GM18526 (cell line): ENCODE results near the gene IL9.

Experiments used
- POLR2A ChIP-seq: IDR thresholded peaks from 3 replicates; pipeline ENCODE4 v1.6.1; 2011; ENCODE audit not compliant: insufficient read length; ENCODE audit errors: extremely low read depth

The IL9 gene

DNA sequence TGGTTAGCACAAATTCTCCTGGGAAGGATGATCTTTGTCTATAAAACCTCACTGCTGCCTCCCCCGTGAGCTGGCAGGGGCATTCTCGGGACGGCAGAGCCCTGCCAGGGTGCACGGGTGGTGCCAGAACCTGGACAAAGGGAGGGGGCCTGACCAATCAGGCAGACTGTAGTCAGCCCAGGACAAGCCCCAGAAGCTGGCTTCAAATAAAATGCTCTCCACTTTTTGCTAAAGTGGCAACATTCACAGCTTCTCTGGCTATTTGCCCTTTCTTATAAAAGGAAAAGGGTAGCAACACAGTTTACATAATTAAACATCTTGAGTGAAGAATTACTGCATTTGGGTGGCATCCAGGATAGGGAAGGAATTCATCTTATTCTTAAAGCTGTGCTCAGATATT lies 14.4 kb downstream of the IL9 start:
- TF ChIP-seq POLR2A, result no peak

DNA sequence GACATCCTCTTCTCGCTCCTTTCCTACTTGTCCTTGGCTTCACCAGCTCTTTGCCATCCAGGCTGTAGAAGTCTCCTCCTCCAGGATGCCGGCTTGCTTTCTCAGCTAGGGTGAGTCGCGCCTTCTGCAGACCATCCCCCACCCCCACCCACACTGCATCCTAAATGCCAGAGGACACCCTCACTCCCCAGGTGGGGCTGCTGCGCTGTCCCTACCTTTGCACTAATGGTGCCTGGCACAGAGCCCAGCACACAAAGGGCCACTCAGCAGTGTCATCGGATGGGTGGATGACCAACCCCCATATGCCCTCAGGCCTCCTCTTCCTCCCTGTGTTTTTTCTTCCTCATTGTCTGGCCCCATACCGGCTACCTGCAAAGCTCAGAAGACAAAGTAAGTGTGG lies 14.8 kb downstream of the IL9 start:
- no peak for TF ChIP-seq POLR2A

DNA sequence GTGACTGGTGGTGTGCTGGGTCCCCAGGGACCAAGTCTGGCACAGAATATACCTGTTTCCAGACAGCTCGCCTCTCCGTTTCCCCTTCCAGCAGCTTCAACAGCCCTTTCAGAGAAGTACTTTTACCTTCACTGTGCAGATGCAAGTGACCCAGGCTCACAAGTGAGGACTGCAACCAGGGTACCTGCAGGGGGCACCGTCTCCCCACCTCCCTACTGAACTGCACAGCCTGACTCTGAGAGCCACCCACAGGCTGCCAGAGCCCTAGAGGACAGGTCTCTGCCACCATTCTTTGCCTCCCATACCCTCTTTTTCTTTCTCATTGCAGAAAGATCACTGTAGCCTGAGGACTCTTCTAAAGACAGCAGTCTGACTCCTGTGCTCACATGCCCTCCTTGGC lies 15.4 kb downstream of the IL9 start:
- no peak for TF ChIP-seq POLR2A

DNA sequence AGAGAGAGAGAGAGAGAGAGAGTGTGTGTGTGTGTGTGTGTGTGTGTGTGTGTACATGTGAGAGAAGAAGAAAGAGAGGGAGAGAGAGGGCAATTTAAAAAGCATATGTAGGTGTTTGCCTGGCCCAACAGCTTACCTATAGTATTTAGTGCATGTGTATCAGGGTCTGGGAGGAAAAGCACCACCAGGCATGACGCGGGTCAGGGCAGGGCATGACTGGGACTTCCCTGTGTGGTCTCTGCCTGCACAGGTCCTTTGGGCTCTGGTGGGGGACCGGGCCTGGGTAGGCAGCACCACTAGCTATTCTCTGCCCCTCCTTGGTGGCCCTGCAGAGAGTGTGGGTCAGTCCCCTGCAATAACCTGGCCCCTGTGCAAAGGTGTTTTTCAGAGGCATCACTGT lies 16.1 kb downstream of the IL9 start:
- no peak for TF ChIP-seq POLR2A

DNA sequence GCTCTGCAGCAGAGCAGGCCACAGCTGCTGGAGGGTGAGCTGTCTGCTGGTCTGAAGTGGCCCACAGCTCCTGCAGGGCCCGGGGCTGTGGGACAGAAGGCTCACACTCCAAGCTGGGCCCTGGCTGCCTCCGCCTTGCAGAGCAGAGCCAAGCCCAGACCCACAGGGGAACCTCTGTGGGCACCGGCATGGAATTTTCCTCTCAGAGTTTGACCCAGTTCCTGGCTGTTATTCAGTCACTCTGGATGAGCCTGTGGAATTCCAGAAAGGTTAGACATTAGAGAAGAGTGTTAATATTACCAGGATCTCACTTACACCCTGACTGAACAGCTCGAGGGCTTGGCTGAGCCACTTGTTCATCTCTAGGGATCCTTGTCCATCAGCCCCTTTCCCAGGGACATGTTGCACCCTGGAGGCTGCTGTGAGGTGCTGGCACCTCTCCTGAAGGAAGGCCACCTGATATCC lies 17.5 kb downstream of the IL9 start:
- TF ChIP-seq POLR2A, result no peak

DNA sequence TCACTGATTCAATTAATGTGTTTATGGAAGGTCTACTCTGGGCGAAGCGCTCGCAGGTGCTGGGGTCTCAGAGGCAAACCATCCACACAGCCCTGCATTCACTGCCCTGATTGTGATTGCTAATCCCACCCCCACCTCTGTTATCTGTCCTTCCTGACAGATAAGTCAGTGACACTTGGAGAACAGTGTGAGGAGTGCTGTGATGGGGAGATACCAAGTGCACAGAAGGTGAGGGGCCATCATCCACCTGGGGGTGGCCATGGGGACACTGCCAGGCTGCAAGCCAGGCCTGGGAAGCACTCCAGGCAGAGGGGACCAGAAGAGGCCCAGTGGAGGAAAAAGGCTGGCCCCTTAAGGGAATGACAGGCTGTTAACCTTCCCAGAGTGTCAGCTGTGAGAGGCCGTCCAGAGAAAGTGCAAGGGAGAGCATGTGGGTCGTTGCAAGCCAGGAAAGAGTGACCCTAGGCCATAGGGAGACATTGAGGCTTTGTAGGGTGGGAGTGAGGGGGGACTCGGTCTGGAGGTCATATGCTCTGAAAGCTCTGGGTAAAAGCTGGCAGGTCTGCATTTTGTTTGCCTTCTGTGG lies 18.0 kb downstream of the IL9 start:
- TF ChIP-seq POLR2A, result no peak

DNA sequence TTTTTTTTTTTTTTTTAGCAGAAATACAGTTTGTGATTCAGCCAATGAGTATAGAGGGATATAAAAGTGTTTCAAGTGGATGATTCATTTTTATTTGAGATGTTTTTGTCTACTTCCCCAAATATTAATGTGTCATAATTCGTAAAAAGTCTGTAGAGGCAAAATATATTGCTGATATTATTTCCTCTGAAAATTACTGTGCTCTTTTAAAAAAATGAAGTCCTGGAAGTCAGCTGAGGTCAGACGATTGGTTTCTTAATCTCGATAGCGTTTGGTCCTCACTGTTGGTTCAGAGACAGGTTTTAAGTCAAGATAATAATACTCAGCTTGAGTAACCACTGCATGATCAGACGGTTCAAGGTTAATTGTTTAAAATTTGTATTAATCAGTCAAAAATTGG lies 19.5 kb downstream of the IL9 start:
- TF ChIP-seq POLR2A, result no peak

DNA sequence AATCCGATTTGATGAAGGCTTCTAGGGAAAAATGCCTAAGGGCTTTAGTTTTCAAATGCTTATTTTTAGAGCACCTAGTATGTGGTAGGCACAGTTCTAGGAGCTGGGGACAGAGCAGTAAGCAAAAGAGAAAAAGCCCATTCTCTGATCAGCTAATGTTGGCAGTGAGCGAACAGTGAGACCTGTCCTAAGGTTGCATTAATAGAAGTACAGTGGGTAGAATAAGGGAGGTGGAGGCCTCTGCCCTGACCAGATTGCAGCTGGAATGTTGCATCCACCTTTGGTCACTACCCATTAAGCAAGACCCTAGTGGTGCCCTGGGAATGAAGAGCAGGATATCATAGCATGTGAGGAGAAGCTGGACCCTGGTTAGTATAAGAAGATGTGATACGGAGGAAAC lies 20.1 kb downstream of the IL9 start:
- TF ChIP-seq POLR2A, result no peak

DNA sequence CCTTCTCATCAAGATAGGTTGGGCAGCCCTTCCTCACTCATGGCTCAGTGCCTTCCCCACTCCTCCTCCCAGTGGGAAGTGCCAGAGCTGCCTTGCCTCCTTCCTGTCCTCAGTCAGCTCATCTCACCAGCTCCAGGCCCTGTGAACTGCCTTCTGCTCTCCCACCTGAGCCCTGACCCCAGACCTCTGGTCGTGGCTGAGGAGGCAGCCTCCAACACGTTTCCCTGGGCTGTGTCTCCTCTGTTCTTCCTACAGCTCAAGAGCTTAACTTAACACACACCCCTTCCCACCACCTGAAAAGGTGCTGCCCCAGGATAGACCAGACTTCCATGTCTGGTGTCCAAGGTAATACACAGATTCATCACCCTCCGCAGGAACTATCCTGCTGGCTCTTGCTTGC lies 21.2 kb downstream of the IL9 start:
- TF ChIP-seq POLR2A, result no peak

DNA sequence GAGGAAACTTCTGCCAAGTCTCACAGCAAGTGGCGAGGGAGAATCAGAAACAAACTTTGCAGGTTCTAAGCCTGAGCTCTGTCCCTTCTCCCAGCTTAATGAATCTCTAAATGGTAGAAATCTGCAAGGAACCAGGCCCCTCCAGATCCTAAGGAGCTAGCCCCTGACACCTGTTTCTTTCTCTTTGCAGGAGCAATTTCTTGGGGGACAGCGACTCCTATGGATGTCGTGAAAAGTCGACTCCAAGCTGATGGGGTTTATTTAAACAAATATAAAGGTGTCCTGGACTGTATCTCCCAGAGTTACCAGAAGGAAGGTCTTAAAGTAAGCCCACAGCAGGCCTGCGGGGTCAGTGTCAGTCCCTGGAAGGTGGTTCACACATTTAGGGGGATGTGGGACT lies 21.8 kb downstream of the IL9 start:
- TF ChIP-seq POLR2A, result no peak

DNA sequence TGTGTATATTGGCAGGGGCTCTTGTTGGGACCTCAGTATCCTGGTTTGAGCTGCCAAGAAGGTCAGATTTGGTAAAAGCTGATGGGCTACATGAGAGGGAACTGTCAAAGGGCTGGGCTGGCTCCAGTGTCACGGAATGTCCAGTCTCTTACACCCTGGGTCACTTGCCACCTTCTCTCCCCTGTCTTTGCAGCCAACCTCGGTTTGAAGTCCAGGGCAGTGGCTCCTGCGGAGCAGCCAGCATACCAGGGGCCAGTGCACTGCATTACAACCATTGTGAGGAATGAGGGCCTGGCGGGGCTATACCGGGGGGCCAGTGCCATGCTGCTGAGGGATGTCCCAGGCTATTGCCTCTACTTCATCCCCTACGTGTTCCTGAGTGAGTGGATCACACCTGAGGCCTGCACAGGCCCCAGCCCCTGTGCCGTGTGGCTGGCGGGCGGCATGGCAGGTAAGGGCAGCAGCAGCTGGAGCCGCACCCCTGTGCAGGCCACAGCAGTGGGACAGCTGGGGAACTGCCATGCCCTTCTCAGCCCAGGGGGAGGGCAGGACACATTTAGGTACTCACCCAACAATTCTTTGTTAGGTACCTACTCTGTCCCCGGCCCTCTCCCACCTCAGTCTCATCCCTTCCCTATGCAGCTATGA lies 24.2 kb downstream of the IL9 start:
- TF ChIP-seq POLR2A, result no peak

DNA sequence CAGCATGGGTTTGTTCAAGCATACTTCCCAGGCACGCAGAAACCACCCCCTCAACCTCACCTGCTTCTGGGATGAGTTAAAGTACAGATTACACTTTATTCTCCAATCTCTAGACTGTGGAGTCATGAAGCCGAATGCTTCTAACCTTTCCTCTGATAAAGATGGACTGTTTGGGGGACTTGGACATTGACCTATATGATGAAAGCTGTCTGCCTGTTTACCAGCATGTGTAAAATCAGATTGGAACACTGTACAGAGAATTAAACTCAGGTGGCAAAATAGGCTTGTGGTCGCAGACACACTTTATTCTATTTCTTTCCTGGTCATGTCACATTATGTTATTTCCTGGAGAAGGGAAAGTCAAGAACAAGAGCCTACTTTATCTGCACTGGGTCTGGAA lies 25.7 kb downstream of the IL9 start:
- no peak for TF ChIP-seq POLR2A

DNA sequence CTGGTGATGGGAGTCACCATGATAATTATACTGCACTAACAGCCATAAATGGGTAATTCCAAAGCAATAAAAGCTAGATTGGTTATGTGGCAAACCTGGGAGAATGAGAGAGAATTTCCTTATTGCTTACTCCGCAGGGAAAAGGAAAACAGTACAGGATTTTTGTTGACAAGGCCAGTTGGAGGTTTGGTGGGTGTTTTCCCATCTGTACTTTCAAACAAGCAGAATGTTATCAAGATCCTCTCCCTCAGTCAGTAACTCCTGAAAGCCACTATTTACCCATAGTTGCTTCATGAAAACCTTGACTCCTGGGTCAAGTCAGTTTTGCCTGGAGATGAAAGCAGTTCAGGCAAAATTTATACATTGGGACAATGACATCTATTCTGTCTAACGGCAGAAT lies 26.4 kb downstream of the IL9 start:
- no peak for TF ChIP-seq POLR2A

DNA sequence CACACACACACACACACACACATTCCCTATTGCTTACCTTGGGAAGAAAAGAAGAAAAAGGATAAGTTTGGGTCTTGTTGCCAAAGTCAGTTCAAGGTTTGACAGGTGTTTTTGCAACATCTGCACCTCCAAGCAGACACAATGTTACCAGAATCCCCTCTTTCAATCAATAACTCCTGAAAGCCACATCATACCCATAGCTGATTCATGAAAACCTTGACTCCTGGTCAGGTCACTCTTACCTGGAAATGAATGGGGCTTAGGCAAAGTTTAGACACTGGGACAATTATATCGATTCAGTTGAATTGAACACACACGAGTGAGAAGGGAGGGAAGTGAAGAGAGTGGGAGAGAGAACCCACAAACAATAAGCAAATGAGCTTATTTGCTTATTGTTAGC lies 27.0 kb downstream of the IL9 start:
- TF ChIP-seq POLR2A, result no peak

DNA sequence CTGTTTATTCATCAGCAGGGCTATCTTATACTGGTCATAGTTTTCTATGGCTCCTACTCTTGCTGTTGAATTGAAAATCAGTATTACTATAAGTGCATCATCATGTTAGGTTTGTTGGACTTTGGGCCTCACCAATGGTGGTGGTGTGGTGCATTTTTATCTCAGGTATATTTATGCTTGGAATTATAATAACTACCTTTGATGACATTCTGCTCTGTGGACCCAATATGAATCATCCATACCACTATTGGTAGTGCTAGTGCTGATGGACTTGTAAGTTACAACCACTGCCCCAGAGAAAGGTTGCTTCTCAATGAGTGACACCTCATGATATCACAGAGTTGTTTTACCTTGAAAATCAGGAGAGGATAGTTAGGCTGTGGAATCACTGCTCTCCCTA lies 28.0 kb downstream of the IL9 start:
- TF ChIP-seq POLR2A, result no peak

DNA sequence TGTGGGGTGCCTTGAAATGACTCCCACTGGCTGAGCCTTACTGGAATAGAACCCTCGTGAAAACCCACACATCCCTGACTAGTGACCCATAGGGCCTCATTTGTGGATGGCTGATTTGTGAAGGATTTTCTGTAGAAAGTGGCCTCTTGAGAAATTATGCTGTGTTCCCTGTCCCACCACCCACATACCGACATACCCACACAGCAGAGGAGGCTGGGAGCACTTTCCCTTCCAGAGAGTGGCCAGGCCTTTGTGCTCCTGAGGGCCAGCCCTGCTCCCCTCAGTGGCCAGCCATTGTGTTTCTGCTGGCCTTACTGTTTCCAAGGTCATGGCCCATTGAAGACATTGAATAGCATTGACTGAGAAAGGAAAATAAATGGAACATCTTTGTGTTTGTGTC lies 29.6 kb downstream of the IL9 start:
- TF ChIP-seq POLR2A, result no peak
